Trophoblast cell (in vitro differentiated cells and primary cell): Measurements from ENCODE around the gene WDR77.

Experiments used
- DNase-seq, 2 donors: peaks; one replicate each; pipeline ENCODE4 v3.0.0-alpha.2; 2016
- H2AFZ ChIP-seq: 2 replicates; pipeline ENCODE4 v1.6.1; 2013; ENCODE audit warnings: low read length, moderate library complexity, mild to moderate bottlenecking; ENCODE audit not compliant: insufficient read depth, poor library complexity
- H2AK5ac ChIP-seq: 2 replicates; pipeline ENCODE4 v1.6.1; 2013; ENCODE audit warnings: mild to moderate bottlenecking, low read length
- H2BK120ac ChIP-seq: 2 replicates; pipeline ENCODE4 v1.6.1; 2013; ENCODE audit warnings: low read length, mild to moderate bottlenecking, moderate library complexity; ENCODE audit not compliant: insufficient read depth, poor library complexity
- H2BK12ac ChIP-seq: 2 replicates; pipeline ENCODE4 v1.6.1; 2013; ENCODE audit warnings: mild to moderate bottlenecking, low read length, moderate library complexity
- H2BK5ac ChIP-seq: 2 replicates; pipeline ENCODE4 v1.6.1; 2013; ENCODE audit warnings: low read length, low read depth, moderate library complexity, mild to moderate bottlenecking; ENCODE audit not compliant: poor library complexity
- H3K14ac ChIP-seq: 2 replicates; pipeline ENCODE4 v1.6.1; 2013; ENCODE audit warnings: mild to moderate bottlenecking, low read length
- H3K18ac ChIP-seq: 2 replicates; pipeline ENCODE4 v1.6.1; 2013; ENCODE audit warnings: mild to moderate bottlenecking, low read length
- H3K23ac ChIP-seq: 2 replicates; pipeline ENCODE4 v1.6.1; 2013; ENCODE audit warnings: low read length
- H3K27ac ChIP-seq: 2 replicates; pipeline ENCODE4 v1.5.1; 2013; ENCODE audit warnings: low read depth, mild to moderate bottlenecking, inconsistent platforms, low read length, moderate library complexity
- H3K27me3 ChIP-seq: 2 replicates; pipeline ENCODE4 v1.6.1; 2013; ENCODE audit warnings: inconsistent platforms, mild to moderate bottlenecking, low read length, moderate library complexity; ENCODE audit not compliant: insufficient read depth
- H3K36me3 ChIP-seq, 2 experiments: 1 replicate in 1 of 2; 2 replicates in 1 of 2; pipeline ENCODE4 v1.6.1; 2013; ENCODE audit warnings: low read length in 2 of 2, mild to moderate bottlenecking in 2 of 2, moderate library complexity in 1 of 2; ENCODE audit not compliant: insufficient read depth in 2 of 2, control insufficient read depth in 1 of 2
- H3K4ac ChIP-seq: 2 replicates; pipeline ENCODE4 v1.6.1; 2013; ENCODE audit warnings: low read depth, mild to moderate bottlenecking, low read length, moderate library complexity
- H3K4me1 ChIP-seq, 2 experiments: 1 replicate in 1 of 2; 2 replicates in 1 of 2; pipeline ENCODE4 v1.6.1; 2013; ENCODE audit warnings: low read length in 2 of 2, mild to moderate bottlenecking in 2 of 2, moderate library complexity in 1 of 2; ENCODE audit not compliant: insufficient read depth in 2 of 2, control insufficient read depth in 1 of 2
- H3K4me2 ChIP-seq: 2 replicates; pipeline ENCODE4 v1.6.1; 2013; ENCODE audit warnings: inconsistent platforms, mild to moderate bottlenecking, low read length, moderate library complexity
- H3K4me3 ChIP-seq: 2 replicates; pipeline ENCODE4 v1.5.1; 2013; ENCODE audit warnings: mild to moderate bottlenecking, low read depth, low read length, inconsistent platforms
- H3K79me1 ChIP-seq: one replicate; pipeline ENCODE4 v1.6.1; 2013; ENCODE audit warnings: low read length
- H3K79me2 ChIP-seq: 2 replicates; pipeline ENCODE4 v1.6.1; 2013; ENCODE audit warnings: low read length, mild to moderate bottlenecking; ENCODE audit not compliant: control insufficient read depth, insufficient read depth, poor library complexity
- H3K9ac ChIP-seq: 2 replicates; pipeline ENCODE4 v1.6.1; 2013; ENCODE audit warnings: mild to moderate bottlenecking, low read length
- H3K9me3 ChIP-seq: 2 replicates; pipeline ENCODE4 v1.6.1; 2013; ENCODE audit warnings: low read depth, mild to moderate bottlenecking, control low read depth, inconsistent platforms, low read length; ENCODE audit not compliant: insufficient read depth
- H4K12ac ChIP-seq: 2 replicates; pipeline ENCODE4 v1.6.1; 2013; ENCODE audit warnings: low read depth, mild to moderate bottlenecking, low read length, moderate library complexity
- H4K8ac ChIP-seq: 2 replicates; pipeline ENCODE4 v1.6.1; 2013; ENCODE audit warnings: low read depth, mild to moderate bottlenecking, low read length, moderate library complexity
- H4K91ac ChIP-seq: one replicate; pipeline ENCODE4 v1.6.1; 2013; ENCODE audit warnings: low read depth, mild to moderate bottlenecking, low read length, moderate library complexity
- WGBS: extraction: QIAGEN DNeasy Blood & Tissue Kit; methylation state at CpG from one replicate; pipeline ENCODE4 v1.1.7; 2013; ENCODE audit warnings: missing lambda C conversion rate; ENCODE audit not compliant: insufficient read length, insufficient coverage; ENCODE audit errors: extremely low coverage; 5-methylcytosine and 5-hydroxymethylcytosine counted together

The WDR77 gene

DNA sequence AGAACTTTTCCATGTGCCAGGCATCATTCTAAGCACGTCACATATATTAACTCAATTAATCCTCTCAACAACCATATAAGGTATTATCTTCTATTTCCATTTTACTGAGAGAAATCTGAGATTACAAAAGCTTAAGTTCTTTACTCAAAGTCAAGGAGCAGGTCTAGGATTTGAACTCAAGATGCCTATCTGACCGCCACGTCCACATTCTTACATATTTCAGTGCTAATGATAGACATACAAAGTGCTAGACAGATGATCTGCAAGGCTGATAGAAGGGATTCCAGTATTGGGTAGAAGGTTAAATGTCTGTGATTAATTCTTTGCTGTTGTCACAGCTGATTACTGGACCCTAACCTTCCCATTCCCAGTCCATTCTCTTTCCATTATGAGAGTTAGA, 4.7 kb upstream of the WDR77 start:
- Histone ChIP-seq H3K36me3 (peaks cover 8 to 15% of the 10 kb centered on the region in 2 experiments), H3K14ac (no peak overlapping the region), H3K4me1 (peaks cover 0 to 2% of the 10 kb centered on the region in 2 experiments), H2BK120ac (no peak overlapping the region), H3K4me3 (no peak overlapping the region), H3K4ac (no peak overlapping the region), H2BK5ac (no peak overlapping the region), H4K91ac (no peak overlapping the region), H3K4me2 (no peak overlapping the region), H2AK5ac (no peak overlapping the region), H3K23ac (no peak overlapping the region), H3K27ac (no peak overlapping the region), H3K18ac (no peak overlapping the region), H2BK12ac (no peak overlapping the region), H4K8ac (no peak overlapping the region), H4K12ac (no peak overlapping the region), H3K9ac (no peak overlapping the region), H3K79me1 (peaks cover 6% of the 10 kb centered on the region), H3K27me3 (no peaks in the 10 kb centered on the region), H2AFZ (no peak overlapping the region), H3K79me2 (peaks cover 7% of the 10 kb centered on the region), H3K9me3 (no peaks in the 10 kb centered on the region)
- no CpG with 5 or more reads among the region's 3 CpGs for WGBS
- peak; percentile 88 to 95 for DNase-seq

DNA sequence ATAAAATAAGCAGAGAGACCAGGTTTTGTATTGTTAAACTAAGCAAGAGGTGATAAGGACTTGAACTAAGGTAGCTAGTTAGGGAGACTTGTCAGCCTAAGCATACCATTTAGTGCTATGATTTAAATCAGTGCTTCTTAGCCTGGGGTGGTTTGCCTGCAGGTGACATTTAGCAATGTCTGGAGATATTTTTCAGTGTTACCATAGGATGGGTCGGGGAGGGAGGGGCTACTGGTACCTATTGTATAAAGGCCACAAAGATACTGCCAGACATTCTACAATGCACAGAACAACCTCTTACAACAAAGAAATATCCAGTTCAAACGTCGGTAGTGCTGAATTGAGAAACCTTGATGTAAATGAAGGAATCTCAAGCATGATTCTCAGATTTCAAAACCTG, 3.5 kb upstream of the WDR77 start:
- H3K9ac ChIP-seq, result no peak overlapping the region
- DNase-seq, result peak; percentile 95 to 98
- peaks cover 12% of the 10 kb centered on the region for H3K79me2 ChIP-seq
- no peak overlapping the region for H3K4me3 ChIP-seq
- H3K4me1 ChIP-seq, result peaks cover 0 to 2% of the 10 kb centered on the region in 2 experiments
- H3K9me3 ChIP-seq, result no peaks in the 10 kb centered on the region
- H3K23ac ChIP-seq, result no peak overlapping the region
- no peak overlapping the region for H4K8ac ChIP-seq
- H3K36me3 ChIP-seq, result peaks cover 6 to 9% of the 10 kb centered on the region in 2 experiments
- no peak overlapping the region for H3K14ac ChIP-seq
- no peak overlapping the region for H2BK5ac ChIP-seq
- no peak overlapping the region for H3K27ac ChIP-seq
- H2BK12ac ChIP-seq, result no peak overlapping the region
- H3K4me2 ChIP-seq, result no peak overlapping the region
- no CpG with 5 or more reads among the region's 3 CpGs for WGBS
- no peak overlapping the region for H3K4ac ChIP-seq
- H2AK5ac ChIP-seq, result no peak overlapping the region
- H4K12ac ChIP-seq, result no peak overlapping the region
- H2BK120ac ChIP-seq, result no peak overlapping the region
- H3K79me1 ChIP-seq, result peaks cover 9% of the 10 kb centered on the region
- no peak overlapping the region for H3K18ac ChIP-seq
- H2AFZ ChIP-seq, result no peak overlapping the region
- no peaks in the 10 kb centered on the region for H3K27me3 ChIP-seq
- no peak overlapping the region for H4K91ac ChIP-seq

DNA sequence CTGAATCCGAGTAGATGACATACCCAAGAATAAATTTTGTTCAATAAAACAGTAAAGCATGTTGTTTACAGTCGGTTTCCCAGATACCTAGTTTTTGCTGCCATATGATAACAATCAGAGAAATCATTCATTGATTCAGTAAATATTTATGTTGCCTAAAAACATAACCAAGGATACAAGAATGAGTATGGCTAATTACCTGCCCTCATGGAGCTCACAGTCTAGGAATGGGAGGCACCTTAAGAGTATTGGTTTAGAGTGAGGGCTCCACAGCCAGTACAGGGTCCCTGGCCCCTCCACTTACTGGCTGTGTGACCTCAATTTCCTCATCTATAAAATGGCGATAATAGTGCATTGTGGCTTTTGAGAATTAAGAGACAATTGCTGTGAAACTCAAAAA, 1.1 kb upstream of the WDR77 start:
- H3K23ac ChIP-seq, result no peak overlapping the region
- peak overlapping the region; percentile 81 for H3K4ac ChIP-seq
- no peak overlapping the region for H3K14ac ChIP-seq
- no peak overlapping the region for H3K4me3 ChIP-seq
- peaks cover 2 to 4% of the 10 kb centered on the region in 2 experiments for H3K4me1 ChIP-seq
- H4K12ac ChIP-seq, result peak overlapping the region; percentile 77
- H3K18ac ChIP-seq, result no peak overlapping the region
- WGBS, result no CpG with 5 or more reads among the region's 3 CpGs
- no peak overlapping the region for H3K27ac ChIP-seq
- peak overlapping the region; percentile 79 for H3K4me2 ChIP-seq
- H2AK5ac ChIP-seq, result no peak overlapping the region
- H2BK5ac ChIP-seq, result no peak overlapping the region
- H2BK120ac ChIP-seq, result no peak overlapping the region
- no peak overlapping the region for H4K8ac ChIP-seq
- H3K9me3 ChIP-seq, result no peaks in the 10 kb centered on the region
- H2BK12ac ChIP-seq, result no peak overlapping the region
- no peaks in the 10 kb centered on the region for H3K27me3 ChIP-seq
- H3K36me3 ChIP-seq, result peaks cover 5 to 13% of the 10 kb centered on the region in 2 experiments
- peaks cover 12% of the 10 kb centered on the region for H3K79me2 ChIP-seq
- no peak overlapping the region for H2AFZ ChIP-seq
- no peak for DNase-seq
- peak overlapping the region; percentile 96 for H3K9ac ChIP-seq
- no peak overlapping the region for H4K91ac ChIP-seq
- peaks cover 9% of the 10 kb centered on the region for H3K79me1 ChIP-seq

DNA sequence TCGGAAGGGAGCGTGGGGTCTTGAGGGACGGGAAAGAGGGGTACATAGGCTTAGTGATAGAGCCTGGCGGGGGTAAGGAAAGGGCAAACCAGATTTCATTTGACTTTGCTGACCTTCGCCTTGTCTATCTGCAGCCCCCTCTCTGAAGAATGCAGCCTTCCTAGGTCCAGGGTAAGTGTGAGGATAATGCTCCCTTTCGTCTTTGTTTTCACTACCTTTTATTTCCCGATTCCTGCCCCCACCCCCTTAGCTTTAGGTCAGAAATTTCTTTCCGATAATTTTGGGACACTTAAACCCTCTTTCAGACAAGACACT, 604 bp upstream of the WDR77 start:
- Histone ChIP-seq H3K9ac (peak overlapping the region; percentile 96), H3K23ac (no peak overlapping the region), H3K27me3 (no peaks in the 10 kb centered on the region), H2AFZ (peak overlapping the region; percentile 84), H3K4me2 (peak overlapping the region; percentile 79), H3K4ac (peak overlapping the region; percentile 71), H3K14ac (peak overlapping the region; percentile 90), H3K4me1 (peaks cover 2 to 4% of the 10 kb centered on the region in 2 experiments), H4K91ac (peak overlapping the region; percentile 88), H2BK5ac (peak overlapping the region; percentile 58), H3K79me2 (peaks cover 12% of the 10 kb centered on the region), H4K12ac (peak overlapping the region; percentile 94), H3K4me3 (peak overlapping the region; percentile 95), H3K79me1 (peaks cover 9% of the 10 kb centered on the region), H2BK12ac (no peak overlapping the region), H3K27ac (peak overlapping the region; percentile 75), H3K18ac (peak overlapping the region; percentile 62), H3K9me3 (no peaks in the 10 kb centered on the region), H2AK5ac (peak overlapping the region; percentile 69), H2BK120ac (peak overlapping the region; percentile 34), H3K36me3 (peaks cover 5 to 13% of the 10 kb centered on the region in 2 experiments), H4K8ac (peak overlapping the region; percentile 96)
- no CpG with 5 or more reads among the region's 8 CpGs for WGBS
- no peak for DNase-seq
